Neural progenitor cell (in vitro differentiated cells): Measurements from ENCODE around the gene FASN.

ENCODE experiments used
- EZH2 ChIP-seq: fragments of 200-600 bp; sonication (generic); IDR thresholded peaks from 2 replicates; pipeline ENCODE4 v1.6.1; 2017; ENCODE audit warnings: antibody characterized with exemption, mild to moderate bottlenecking, moderate library complexity
- TF ChIP-seq, protein P1 (sequence below): fragments of 200-600 bp; sonication (generic); IDR thresholded peaks from 2 replicates; pipeline ENCODE4 v1.5.1; 2017; ENCODE audit warnings: antibody characterized with exemption, mild to moderate bottlenecking

DNA sequence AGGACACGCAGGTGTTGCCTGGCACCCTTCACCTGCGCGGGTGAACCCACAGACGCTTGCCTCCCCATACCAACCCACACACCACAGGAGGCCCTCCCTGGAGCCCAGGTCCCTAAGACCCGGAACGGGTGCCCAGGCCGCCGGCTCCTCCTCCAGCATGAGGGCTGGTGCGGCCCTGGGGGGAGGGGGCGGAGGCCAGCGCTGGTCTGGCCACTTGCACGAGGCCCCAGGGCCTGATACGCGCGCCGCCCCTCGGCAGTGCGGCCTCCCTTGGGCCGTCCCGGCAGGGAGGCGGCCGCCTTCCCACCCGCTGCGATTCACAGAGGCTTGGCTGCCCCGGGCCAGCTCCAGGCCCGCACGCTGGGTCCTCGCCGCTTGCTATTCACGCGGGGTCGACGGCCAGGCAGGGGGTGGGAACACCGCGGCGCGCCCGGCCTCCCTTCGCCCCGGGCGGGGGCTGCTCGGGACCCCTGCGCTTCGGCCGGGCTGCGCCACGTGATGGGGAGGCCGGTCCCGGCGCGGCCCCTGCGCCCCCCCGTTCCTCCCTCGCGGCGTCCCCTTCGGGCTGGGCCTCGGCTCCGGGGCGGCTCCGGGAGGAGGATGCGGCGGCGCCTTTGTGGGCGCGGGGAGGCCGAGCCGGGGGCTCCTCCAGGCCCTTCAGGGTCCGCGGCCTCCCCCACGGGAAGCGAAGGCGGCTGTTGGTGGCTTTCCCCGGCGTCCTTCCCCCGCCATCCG lies 685 bp downstream of the FASN start:
- TF ChIP-seq EZH2: no peak
- TF ChIP-seq, protein P1, sequence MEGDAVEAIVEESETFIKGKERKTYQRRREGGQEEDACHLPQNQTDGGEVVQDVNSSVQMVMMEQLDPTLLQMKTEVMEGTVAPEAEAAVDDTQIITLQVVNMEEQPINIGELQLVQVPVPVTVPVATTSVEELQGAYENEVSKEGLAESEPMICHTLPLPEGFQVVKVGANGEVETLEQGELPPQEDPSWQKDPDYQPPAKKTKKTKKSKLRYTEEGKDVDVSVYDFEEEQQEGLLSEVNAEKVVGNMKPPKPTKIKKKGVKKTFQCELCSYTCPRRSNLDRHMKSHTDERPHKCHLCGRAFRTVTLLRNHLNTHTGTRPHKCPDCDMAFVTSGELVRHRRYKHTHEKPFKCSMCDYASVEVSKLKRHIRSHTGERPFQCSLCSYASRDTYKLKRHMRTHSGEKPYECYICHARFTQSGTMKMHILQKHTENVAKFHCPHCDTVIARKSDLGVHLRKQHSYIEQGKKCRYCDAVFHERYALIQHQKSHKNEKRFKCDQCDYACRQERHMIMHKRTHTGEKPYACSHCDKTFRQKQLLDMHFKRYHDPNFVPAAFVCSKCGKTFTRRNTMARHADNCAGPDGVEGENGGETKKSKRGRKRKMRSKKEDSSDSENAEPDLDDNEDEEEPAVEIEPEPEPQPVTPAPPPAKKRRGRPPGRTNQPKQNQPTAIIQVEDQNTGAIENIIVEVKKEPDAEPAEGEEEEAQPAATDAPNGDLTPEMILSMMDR: no peak
